K562 (cell line): ENCODE measurements around the gene CBLC. TPM values are rescaled to one million over a fixed set of nuclear protein-coding genes. Genes with fewer than 3 reads are reported as not detected.

Experiments
- ATF1 ChIP-seq, 2 experiments: fragments of 450-650 bp in 1 of 2; IDR thresholded peaks; 2 replicates each; pipeline ENCODE4 v1.6.1; 2016; ENCODE audit warnings: missing compliant biosample characterization in 1 of 2, missing genetic modification characterization in 1 of 2
- ATF6 ChIP-seq: sonication (generic); formaldehyde crosslinking; IDR thresholded peaks from 2 replicates; pipeline ENCODE4 v1.4.0; 2020; ENCODE audit warnings: mild to moderate bottlenecking, missing genetic modification reagents
- CBFA2T3 ChIP-seq: fragments of 450-650 bp; IDR thresholded peaks from 2 replicates; pipeline ENCODE4 v1.6.1; 2017
- CBFB ChIP-seq: sonication (generic); formaldehyde crosslinking; IDR thresholded peaks from 2 replicates; pipeline ENCODE4 v1.4.0; 2020; ENCODE audit warnings: mild to moderate bottlenecking, missing genetic modification reagents
- ELF1 ChIP-seq: fragments of 200-800 bp; sonication (Bioruptor generic); IDR thresholded peaks from 2 replicates; pipeline ENCODE4 v1.6.1; 2016; ENCODE audit warnings: missing genetic modification characterization, missing compliant biosample characterization
- ELF2 ChIP-seq: fragments of 250-450 bp; sonication (Bioruptor Pico); IDR thresholded peaks from 2 replicates; pipeline ENCODE4 v1.5.0; 2021; ENCODE audit warnings: mild to moderate bottlenecking
- KAT2B ChIP-seq: IDR thresholded peaks from one replicate; pipeline ENCODE4 v1.6.1; 2012; ENCODE audit warnings: low read depth, mild to moderate bottlenecking, control low read depth, inconsistent platforms, low read length, moderate library complexity
- PPARD ChIP-seq: fragments of 250-450 bp; sonication (Bioruptor Pico); IDR thresholded peaks from 2 replicates; pipeline ENCODE4 v1.8.0; 2022; ENCODE audit warnings: inconsistent platforms, mild to moderate bottlenecking, moderate library complexity
- SMARCE1 ChIP-seq: fragments of 450-650 bp; IDR thresholded peaks from 2 replicates; pipeline ENCODE4 v1.7.1; 2016; ENCODE audit warnings: mild to moderate bottlenecking
- TAL1 ChIP-seq: fragments of 450-650 bp; IDR thresholded peaks from 2 replicates; pipeline ENCODE4 v1.6.1; 2016; ENCODE audit warnings: mild to moderate bottlenecking
- ZBTB11 ChIP-seq, 3 experiments: fragments of 200-800 bp in 1 of 3; fragments of 250-450 bp in 1 of 3; fragments of 450-650 bp in 1 of 3; sonication (Bioruptor Pico) in 1 of 3; sonication (Bioruptor generic) in 1 of 3; formaldehyde crosslinking in 1 of 3; IDR thresholded peaks; 2 replicates each; pipeline versions ENCODE4 v1.6.1 to v1.8.0; 2016 to 2022; ENCODE audit warnings: mild to moderate bottlenecking in 2 of 3, missing genetic modification characterization in 2 of 3, missing compliant biosample characterization in 1 of 3, moderate library complexity in 1 of 3
- polyA plus RNA-seq, 8 experiments: library from polyadenylated mRNA; depleted of rRNA in 4 of 8; stranded (reverse) in 5 of 8; unstranded in 3 of 8; fragments of >200 nt; fragmentation: Nextera tagmentation in 2 of 8; fragmentation: Illumina TruSeq in 1 of 8; extraction: Ambion mirVana in 2 of 8; extraction: Trizol in 1 of 8; gene quantifications; 2 replicates each; pipeline versions ENCODE4 v1.2.1 to v1.2.3, GENCODE V29; 2011 to 2014; ENCODE audit warnings: inconsistent platforms in 1 of 8, missing spikeins in 1 of 8
- total RNA-seq, 7 experiments: library from RNA; depleted of rRNA in 6 of 7; stranded (reverse); fragments of >200 nt in 6 of 7; fragmentation: Illumina TruSeq in 2 of 7; extraction: Trizol in 2 of 7; gene quantifications; 2 replicates each; pipeline versions ENCODE4 v1.2.1 to v1.2.3, GENCODE V29; 2011 to 2021; ENCODE audit warnings: low replicate concordance in 1 of 7
- TF ChIP-seq, protein P1 (sequence below): sonication (generic); formaldehyde crosslinking; IDR thresholded peaks from 2 replicates; pipeline ENCODE4 v1.9.0; 2022; ENCODE audit warnings: mild to moderate bottlenecking, missing genetic modification reagents
- TF ChIP-seq, protein P2 (sequence below): fragments of 450-650 bp; IDR thresholded peaks from 2 replicates; pipeline ENCODE4 v1.6.1; 2016; ENCODE audit warnings: low read depth

Gene CBLC
- total and polyA plus RNA-seq, 9 of the 15 experiments (the other 6 are each of a cell fraction or from before 2014, with no cell fraction given), result 0.09 TPM; not detected in 8

DNA sequence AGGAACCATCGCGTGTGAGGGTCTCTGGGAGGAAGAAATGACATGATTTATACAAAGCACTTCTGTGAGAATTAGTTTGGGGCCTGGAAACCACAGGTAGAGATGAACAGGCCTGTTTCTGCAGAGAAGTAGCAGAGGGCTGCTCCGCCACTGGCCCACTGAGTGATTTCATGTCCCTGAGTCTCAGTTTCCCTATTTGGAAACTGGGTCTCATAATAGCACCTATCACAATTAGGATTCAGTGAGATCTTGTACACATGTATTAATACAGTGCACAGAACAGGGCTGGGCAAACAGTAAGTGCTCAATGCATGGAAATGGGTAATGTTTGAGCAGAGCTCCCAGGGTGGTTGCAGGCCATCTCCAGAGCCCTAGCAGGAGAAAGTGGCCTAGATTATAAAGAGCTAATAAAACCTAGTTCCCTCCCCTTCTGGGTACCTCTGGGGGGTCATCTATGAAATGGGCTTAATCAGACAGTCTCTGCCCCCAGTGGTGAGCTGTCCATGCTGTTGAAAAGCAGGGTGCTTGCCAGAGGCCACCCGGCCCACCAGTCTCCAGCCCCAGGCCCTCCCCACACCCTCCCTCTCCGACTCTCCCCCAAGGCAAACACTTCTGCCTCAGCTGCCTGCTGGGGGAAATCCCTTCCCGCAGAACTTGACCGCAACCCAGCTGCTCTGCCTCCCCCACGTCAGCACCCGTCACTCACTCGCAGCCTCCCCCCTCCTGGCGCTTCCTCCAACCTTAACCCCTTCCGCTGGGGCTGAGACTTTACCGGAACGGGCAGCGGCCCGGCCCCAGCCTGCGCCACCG lies 24.7 kb upstream of the CBLC start (continued):
- TF ChIP-seq, protein P1, sequence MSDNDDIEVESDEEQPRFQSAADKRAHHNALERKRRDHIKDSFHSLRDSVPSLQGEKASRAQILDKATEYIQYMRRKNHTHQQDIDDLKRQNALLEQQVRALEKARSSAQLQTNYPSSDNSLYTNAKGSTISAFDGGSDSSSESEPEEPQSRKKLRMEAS, result peak; percentile 68
- TF ChIP-seq ATF1 (CRISPR knock-in tag; IDR thresholded peaks at IDR 0.05), result no peak
- TF ChIP-seq ATF1 (tag; IDR thresholded peaks at IDR 0.05), result peak; percentile 90
- TF ChIP-seq ZBTB11 (CRISPR knock-in tag; IDR thresholded peaks at IDR 0.05), result peak in 1 of 3 experiments; percentile 81; a peak in 1 of 6 replicates
- peak; percentile 81 for TF ChIP-seq TAL1
- no peak for TF ChIP-seq KAT2B
- TF ChIP-seq ELF1, result peak; percentile 44; the same call in 1 of the 2 replicates
- TF ChIP-seq, protein P2, sequence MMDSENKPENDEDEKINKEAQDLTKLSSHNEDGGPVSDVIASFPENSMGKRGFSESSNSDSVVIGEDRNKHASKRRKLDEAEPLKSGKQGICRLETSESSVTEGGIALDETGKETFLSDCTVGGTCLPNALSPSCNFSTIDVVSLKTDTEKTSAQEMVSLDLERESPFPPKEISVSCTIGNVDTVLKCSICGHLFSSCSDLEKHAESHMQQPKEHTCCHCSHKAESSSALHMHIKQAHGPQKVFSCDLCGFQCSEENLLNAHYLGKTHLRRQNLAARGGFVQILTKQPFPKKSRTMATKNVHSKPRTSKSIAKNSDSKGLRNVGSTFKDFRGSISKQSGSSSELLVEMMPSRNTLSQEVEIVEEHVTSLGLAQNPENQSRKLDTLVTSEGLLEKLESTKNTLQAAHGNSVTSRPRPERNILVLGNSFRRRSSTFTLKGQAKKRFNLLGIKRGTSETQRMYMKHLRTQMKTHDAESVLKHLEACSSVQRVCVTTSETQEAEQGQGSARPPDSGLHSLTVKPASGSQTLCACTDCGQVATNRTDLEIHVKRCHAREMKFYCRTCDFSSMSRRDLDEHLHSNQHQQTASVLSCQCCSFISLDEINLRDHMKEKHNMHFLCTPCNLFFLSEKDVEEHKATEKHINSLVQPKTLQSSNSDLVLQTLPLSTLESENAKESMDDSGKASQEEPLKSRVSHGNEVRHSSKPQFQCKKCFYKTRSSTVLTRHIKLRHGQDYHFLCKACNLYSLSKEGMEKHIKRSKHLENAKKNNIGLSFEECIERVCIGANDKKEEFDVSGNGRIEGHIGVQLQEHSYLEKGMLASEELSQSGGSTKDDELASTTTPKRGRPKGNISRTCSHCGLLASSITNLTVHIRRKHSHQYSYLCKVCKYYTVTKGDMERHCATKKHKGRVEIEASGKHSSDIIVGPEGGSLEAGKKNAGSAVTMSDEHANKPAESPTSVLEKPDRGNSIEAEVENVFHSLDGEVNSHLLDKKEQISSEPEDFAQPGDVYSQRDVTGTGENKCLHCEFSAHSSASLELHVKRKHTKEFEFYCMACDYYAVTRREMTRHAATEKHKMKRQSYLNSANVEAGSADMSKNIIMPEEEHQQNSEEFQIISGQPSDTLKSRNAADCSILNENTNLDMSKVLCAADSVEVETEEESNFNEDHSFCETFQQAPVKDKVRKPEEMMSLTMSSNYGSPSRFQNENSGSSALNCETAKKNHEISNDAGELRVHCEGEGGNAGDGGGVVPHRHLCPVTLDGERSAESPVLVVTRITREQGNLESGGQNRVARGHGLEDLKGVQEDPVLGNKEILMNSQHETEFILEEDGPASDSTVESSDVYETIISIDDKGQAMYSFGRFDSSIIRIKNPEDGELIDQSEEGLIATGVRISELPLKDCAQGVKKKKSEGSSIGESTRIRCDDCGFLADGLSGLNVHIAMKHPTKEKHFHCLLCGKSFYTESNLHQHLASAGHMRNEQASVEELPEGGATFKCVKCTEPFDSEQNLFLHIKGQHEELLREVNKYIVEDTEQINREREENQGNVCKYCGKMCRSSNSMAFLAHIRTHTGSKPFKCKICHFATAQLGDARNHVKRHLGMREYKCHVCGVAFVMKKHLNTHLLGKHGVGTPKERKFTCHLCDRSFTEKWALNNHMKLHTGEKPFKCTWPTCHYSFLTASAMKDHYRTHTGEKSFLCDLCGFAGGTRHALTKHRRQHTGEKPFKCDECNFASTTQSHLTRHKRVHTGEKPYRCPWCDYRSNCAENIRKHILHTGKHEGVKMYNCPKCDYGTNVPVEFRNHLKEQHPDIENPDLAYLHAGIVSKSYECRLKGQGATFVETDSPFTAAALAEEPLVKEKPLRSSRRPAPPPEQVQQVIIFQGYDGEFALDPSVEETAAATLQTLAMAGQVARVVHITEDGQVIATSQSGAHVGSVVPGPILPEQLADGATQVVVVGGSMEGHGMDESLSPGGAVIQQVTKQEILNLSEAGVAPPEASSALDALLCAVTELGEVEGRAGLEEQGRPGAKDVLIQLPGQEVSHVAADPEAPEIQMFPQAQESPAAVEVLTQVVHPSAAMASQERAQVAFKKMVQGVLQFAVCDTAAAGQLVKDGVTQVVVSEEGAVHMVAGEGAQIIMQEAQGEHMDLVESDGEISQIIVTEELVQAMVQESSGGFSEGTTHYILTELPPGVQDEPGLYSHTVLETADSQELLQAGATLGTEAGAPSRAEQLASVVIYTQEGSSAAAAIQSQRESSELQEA, result no peak
- peak; percentile 94 for TF ChIP-seq CBFA2T3
- TF ChIP-seq ELF2 (CRISPR knock-in tag), result peak; percentile 34; the same call in 1 of the 2 replicates
- TF ChIP-seq SMARCE1, result peak; percentile 95
- no peak for TF ChIP-seq PPARD (CRISPR knock-in tag)
- peak; percentile 72; the same call in 1 of the 2 replicates for TF ChIP-seq ATF6
- TF ChIP-seq CBFB (CRISPR knock-in tag), result peak; percentile 100
